NCI-H524 treated with DMSO at 0.1 percent for 48 hours (cell line): ENCODE measurements around the gene DGCR6.
"Not testable (repeated sequence)": the region's sequence is repeated elsewhere in the genome, so short reads cannot be mapped to it uniquely, and the experiment has no call there.

ENCODE experiments used
- DNase-seq: peaks from one replicate; lab custom pipeline; 2025; lab: John Stamatoyannopoulos, UW

The DGCR6 gene

GRCh38 chr22:18960166-18960820 is 54.2 kb downstream of the DGCR6 start:
- not testable (repeated sequence) for DNase-seq

- DNase-seq, result not testable (repeated sequence)
These were observed 55.1 kb downstream of the DGCR6 start for GRCh38 chr22:18961201-18961600.
